ENCODE results near the gene DMGDH. TPM values are rescaled to one million over a fixed set of nuclear protein-coding genes. Genes with fewer than 3 reads are reported as not detected.

The DMGDH gene
- not detected in 5 replicates for total RNA-seq (2022; extraction: Qiagen RNA extraction; ENCODE audit: low read depth)

GRCh38 chr5:79069488-79070349 lies at the start of gene DMGDH, which contains the start of gene BHMT2:
Gene DMGDH, minus strand, starts transcription at chr5:79069674. Its CDS starts 54 bp downstream, at chr5:79069620.
Gene BHMT2, plus strand, starts transcription at chr5:79069767. Its CDS starts 16 bp downstream, at chr5:79069783.

GRCh38 chr5:79111387-79111959 lies 42.0 kb upstream of the DMGDH start, which contains the start of gene BHMT:
Gene BHMT, plus strand, starts transcription at chr5:79111809. Its CDS starts 77 bp downstream, at chr5:79111886.

GRCh38 chr5:78985116-78985724 lies 84.3 kb downstream of the DMGDH start, which contains the start of gene ARSB:
Gene ARSB, minus strand, starts transcription at chr5:78985310. Its CDS starts 62 bp downstream, at chr5:78985248.

Other genes with a start within 250 kb of the DMGDH start
- 7.6 to 10.6 TPM (median 9.9 TPM) in 5 replicates for gene ARSB, start 84.4 kb downstream of the DMGDH start, total RNA-seq (2022; extraction: Qiagen RNA extraction; ENCODE audit: low read depth)
- gene BHMT2, start 93 bp upstream of the DMGDH start, total RNA-seq (2022; extraction: Qiagen RNA extraction; ENCODE audit: low read depth), result not detected in 5 replicates
- not detected in 5 replicates for gene BHMT, start 42.1 kb upstream of the DMGDH start, total RNA-seq (2022; extraction: Qiagen RNA extraction; ENCODE audit: low read depth)
- gene JMY, start 166.5 kb upstream of the DMGDH start, total RNA-seq (2022; extraction: Qiagen RNA extraction; ENCODE audit: low read depth), result 1.6 to 4.1 TPM (median 3.3 TPM) in 5 replicates